Activated B cell treated with CpG ODN at 0.5 μM for 24 hours (primary cell): Measurements from ENCODE around the gene FOXP1. TPM values are rescaled to one million over a fixed set of nuclear protein-coding genes. Genes with fewer than 3 reads are reported as not detected.
A peak's percentile ranks its signal among the peaks of the same experiment; 100 is the strongest.

Source experiments
- ATAC-seq: fragments of 200-7000 bp; cut with Tn5 transposase; one replicate; pipeline ENCODE4 v1.10.0; 2021; ENCODE audit warnings: low read depth, mild to moderate bottlenecking, moderate library complexity
- CTCF ChIA-PET: fragments of 350-600 bp; sonication (Branson Sonifier 250); formaldehyde crosslinking; loops from one replicate; lab custom pipeline; 2021; ENCODE audit warnings: antibody characterized with exemption; lab: Charles Lee
- POLR2A ChIA-PET: fragments of 350-600 bp; sonication (Branson Sonifier 250); formaldehyde crosslinking; loops from one replicate; lab custom pipeline; 2021; ENCODE audit warnings: antibody characterized with exemption; lab: Charles Lee
- DNase-seq: peaks from one replicate; pipeline ENCODE4 v3.0.0; 2022
- H3K27ac Mint-ChIP-seq: one replicate; pipeline ENCODE4 v1.8.0; 2020; ENCODE audit warnings: mixed read lengths
- H3K27me3 Mint-ChIP-seq: one replicate; pipeline ENCODE4 v1.8.0; 2021; ENCODE audit warnings: mixed read lengths
- H3K36me3 Mint-ChIP-seq: one replicate; pipeline ENCODE4 v1.8.0; 2021; ENCODE audit warnings: low read depth, mixed read lengths
- H3K4me1 Mint-ChIP-seq: one replicate; pipeline ENCODE4 v1.8.0; 2021; ENCODE audit warnings: mixed read lengths
- H3K4me3 Mint-ChIP-seq: one replicate; pipeline ENCODE4 v1.8.0; 2020; ENCODE audit warnings: mild to moderate bottlenecking, mixed read lengths
- H3K9me3 Mint-ChIP-seq: one replicate; pipeline ENCODE4 v1.8.0; 2020; ENCODE audit warnings: mixed read lengths
- CTCF ChIP-seq: fragments of 200-600 bp; IDR thresholded peaks from one replicate; pipeline ENCODE4 v1.8.0; 2022; ENCODE audit warnings: antibody characterized with exemption, mild to moderate bottlenecking
- intact Hi-C: fragments of 100-400 bp; cut with micrococcal nuclease; formaldehyde crosslinking; loops from one replicate; pipeline ENCODE4 v1.15.1; 2024
- total RNA-seq: library from RNA; stranded (reverse); gene quantifications from 2 replicates; pipeline ENCODE4 v1.2.3, GENCODE V29; 2022

FOXP1 gene
- total RNA-seq, 1 donor from 2014 or later = 563 TPM

GRCh38 chr3:71524672-71525071, 58.9 kb downstream of the FOXP1 start:
- TF ChIP-seq CTCF = no peak
- Mint-ChIP-seq H3K36me3 (peaks cover 6% of the 10 kb centered on the region), H3K4me3 (no peak overlapping the region), H3K4me1 (peaks cover 41% of the 10 kb centered on the region), H3K9me3 (no peaks in the 10 kb centered on the region), H3K27ac (no peak overlapping the region), H3K27me3 (peaks cover 2% of the 10 kb centered on the region)
- ATAC-seq (no peak), DNase-seq (no peak)
- POLR2A ChIA-PET = no interaction called here
- CTCF ChIA-PET = no interaction called here
- intact Hi-C loops = no loop called here

GRCh38 chr3:71523628-71524027, 59.9 kb downstream of the FOXP1 start:
- Mint-ChIP-seq H3K9me3 (no peaks in the 10 kb centered on the region), H3K4me3 (no peak overlapping the region), H3K27me3 (peaks cover 2% of the 10 kb centered on the region), H3K27ac (no peak overlapping the region), H3K36me3 (peaks cover 7% of the 10 kb centered on the region), H3K4me1 (peaks cover 36% of the 10 kb centered on the region)
- DNase-seq = no peak
- no peak for TF ChIP-seq CTCF
- intact Hi-C loops = loop anchor here (2.0 kb wide), 1 partner anchor 63 kb away; no protein-coding TSS in a partner anchor
- no peak for ATAC-seq
- POLR2A ChIA-PET = no interaction called here
- CTCF ChIA-PET = interaction anchor here (1.3 kb wide), 1 partner anchor 12 kb away, joined by 3 read pairs; no protein-coding TSS in a partner anchor

- H3K36me3 Mint-ChIP-seq = peaks cover 15% of the 10 kb centered on the region
- no peak overlapping the region for H3K27ac Mint-ChIP-seq
- no peaks in the 10 kb centered on the region for H3K9me3 Mint-ChIP-seq
- peaks cover 2% of the 10 kb centered on the region for H3K27me3 Mint-ChIP-seq
- TF ChIP-seq CTCF = no peak
- POLR2A ChIA-PET = interaction anchor here (1.7 kb wide), 1 partner anchor 60 kb away, joined by 8 read pairs; the partner anchor contains the start of gene FOXP1
- intact Hi-C loops = loop anchor here (2.0 kb wide), 1 partner anchor 65 kb away; no protein-coding TSS in a partner anchor
- CTCF ChIA-PET = interaction anchor here (1.3 kb wide), 1 partner anchor 11 kb away, joined by 3 read pairs; no protein-coding TSS in a partner anchor
- no peak overlapping the region for H3K4me3 Mint-ChIP-seq
- peaks cover 37% of the 10 kb centered on the region for H3K4me1 Mint-ChIP-seq
- ATAC-seq (peak; percentile 37), DNase-seq (no peak)
These were observed 61.3 kb downstream of the FOXP1 start for GRCh38 chr3:71521940-71522876.

GRCh38 chr3:71521021-71521352, 62.5 kb downstream of the FOXP1 start:
- Mint-ChIP-seq H3K4me1 (peaks cover 37% of the 10 kb centered on the region), H3K4me3 (no peak overlapping the region), H3K36me3 (peaks cover 16% of the 10 kb centered on the region), H3K27ac (peak overlapping the region; percentile 5), H3K9me3 (no peaks in the 10 kb centered on the region), H3K27me3 (no peaks in the 10 kb centered on the region)
- ATAC-seq = no peak
- no peak for TF ChIP-seq CTCF
- ChIA-PET POLR2A (no interaction called here), CTCF (no interaction called here)
- intact Hi-C loops = no loop called here
- DNase-seq = no peak
